ENCODE measurements around the gene ATXN7L1.

The ATXN7L1 gene

GRCh38 chr7:105778956-105779355 lies 97.4 kb downstream of the ATXN7L1 start:
- no peak for DNase-seq
- Histone ChIP-seq H3K36me3 (replicated peaks) (no peaks in the 10 kb centered on the region), H3K4me3 (ENCODE audit: low read depth, low read length) (no peak overlapping the region), H3K27me3 (replicated peaks) (no peaks in the 10 kb centered on the region), H3K27ac (no peak overlapping the region)
- TF ChIP-seq, protein P1, sequence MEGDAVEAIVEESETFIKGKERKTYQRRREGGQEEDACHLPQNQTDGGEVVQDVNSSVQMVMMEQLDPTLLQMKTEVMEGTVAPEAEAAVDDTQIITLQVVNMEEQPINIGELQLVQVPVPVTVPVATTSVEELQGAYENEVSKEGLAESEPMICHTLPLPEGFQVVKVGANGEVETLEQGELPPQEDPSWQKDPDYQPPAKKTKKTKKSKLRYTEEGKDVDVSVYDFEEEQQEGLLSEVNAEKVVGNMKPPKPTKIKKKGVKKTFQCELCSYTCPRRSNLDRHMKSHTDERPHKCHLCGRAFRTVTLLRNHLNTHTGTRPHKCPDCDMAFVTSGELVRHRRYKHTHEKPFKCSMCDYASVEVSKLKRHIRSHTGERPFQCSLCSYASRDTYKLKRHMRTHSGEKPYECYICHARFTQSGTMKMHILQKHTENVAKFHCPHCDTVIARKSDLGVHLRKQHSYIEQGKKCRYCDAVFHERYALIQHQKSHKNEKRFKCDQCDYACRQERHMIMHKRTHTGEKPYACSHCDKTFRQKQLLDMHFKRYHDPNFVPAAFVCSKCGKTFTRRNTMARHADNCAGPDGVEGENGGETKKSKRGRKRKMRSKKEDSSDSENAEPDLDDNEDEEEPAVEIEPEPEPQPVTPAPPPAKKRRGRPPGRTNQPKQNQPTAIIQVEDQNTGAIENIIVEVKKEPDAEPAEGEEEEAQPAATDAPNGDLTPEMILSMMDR (IDR thresholded peaks at IDR 0.05; ENCODE audit: low read depth, low read length, missing control alignments), result no peak
- in situ Hi-C loops (cut with HindIII; ENCODE audit: low pct_ligation_motif_present, low sequenced_read_pairs), result no loop called here

DNA sequence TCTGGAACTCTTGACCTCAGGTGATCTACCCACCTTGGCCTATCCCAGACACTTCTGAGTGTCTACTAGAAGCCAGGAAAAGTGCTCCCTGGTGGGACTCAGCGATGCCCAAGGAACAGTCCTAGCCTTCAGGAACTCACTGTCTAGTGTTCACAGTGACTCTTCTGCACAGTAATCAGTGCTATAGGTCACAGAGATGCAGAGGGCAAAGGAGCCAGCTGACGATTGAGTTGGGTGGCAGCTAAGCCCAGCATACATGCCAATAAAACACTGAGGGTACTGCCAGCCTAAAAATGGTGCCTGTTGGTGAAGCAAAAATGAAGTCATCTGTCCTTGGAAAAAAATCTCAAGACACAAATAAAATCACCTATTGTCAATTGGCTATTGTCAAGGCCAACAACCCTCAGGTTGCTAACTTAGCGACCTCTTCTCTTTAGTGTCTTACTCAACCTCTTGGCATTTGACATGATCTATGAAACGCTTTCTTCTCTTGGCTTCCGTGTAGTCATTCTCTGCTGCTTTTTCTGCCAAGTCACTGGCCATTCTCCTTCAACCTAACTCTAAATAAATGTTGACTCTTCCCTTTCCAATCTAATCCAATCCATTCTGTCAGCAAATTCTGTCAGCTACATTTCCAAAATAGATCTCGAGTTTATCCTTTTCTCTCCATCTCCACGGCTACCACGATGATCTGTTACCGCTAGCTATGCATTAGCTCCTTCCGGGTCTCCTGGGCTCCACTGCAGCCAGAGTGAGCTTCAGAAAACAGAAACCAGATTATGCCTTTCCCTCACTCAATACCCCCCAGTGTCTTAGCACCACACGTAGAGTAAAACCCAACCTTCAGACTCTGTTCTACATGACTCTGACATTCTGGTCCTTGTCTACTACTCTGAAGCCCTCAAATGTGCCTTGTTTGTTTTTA lies 99.2 kb downstream of the ATXN7L1 start:
- in situ Hi-C loops (cut with HindIII; ENCODE audit: low pct_ligation_motif_present, low sequenced_read_pairs), result no loop called here
- Histone ChIP-seq H3K27ac (no peak overlapping the region), H3K27me3 (replicated peaks) (no peaks in the 10 kb centered on the region), H3K36me3 (replicated peaks) (no peaks in the 10 kb centered on the region), H3K4me3 (ENCODE audit: low read depth, low read length) (no peak overlapping the region)
- TF ChIP-seq, protein P1 (IDR thresholded peaks at IDR 0.05; ENCODE audit: low read depth, low read length, missing control alignments), result no peak
- no peak for DNase-seq

DNA sequence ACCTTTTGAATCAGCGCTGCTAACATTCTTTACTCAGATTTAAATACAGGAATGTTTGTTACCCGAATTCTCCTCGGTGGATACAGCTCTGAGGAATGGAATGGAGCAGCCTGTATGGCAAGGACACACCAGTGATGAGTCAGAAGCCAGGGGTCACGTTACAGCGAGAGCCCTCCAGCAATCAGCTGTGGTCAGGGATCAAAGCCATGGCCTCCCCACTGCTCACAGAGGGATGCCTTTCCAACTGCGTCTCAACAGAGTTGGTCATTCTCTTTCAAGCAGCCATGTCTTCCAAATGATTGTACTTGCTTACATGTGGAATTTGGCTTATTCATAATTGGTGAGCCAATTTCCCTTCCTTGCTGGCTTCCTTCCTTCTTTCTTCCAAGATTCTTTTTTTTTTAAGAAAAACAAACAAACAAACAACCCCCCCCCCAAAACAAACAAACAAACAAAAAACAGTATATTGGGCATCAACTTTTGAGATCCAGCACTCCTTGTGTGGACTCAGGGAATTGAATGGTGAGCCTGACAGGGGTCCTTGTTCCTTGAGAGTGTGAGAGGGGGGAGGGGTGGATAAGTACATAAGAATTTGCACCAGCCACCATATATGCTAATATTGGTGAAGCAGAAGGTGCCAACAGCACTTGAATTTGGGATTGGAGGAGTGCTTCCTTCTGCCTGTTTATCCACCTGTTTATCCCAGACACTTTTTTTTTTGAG lies 100.2 kb downstream of the ATXN7L1 start:
- H3K27ac ChIP-seq, result peak overlapping the region; percentile 70
- no peaks in the 10 kb centered on the region for H3K27me3 ChIP-seq (replicated peaks)
- no peaks in the 10 kb centered on the region for H3K36me3 ChIP-seq (replicated peaks)
- H3K4me3 ChIP-seq (ENCODE audit: low read depth, low read length), result no peak overlapping the region
- peak; percentile 99 for DNase-seq
- in situ Hi-C loops (cut with HindIII; ENCODE audit: low pct_ligation_motif_present, low sequenced_read_pairs), result no loop called here
- TF ChIP-seq, protein P1 (IDR thresholded peaks at IDR 0.05; ENCODE audit: low read depth, low read length, missing control alignments), result no peak

- no peaks in the 10 kb centered on the region for H3K36me3 ChIP-seq (replicated peaks)
- no peaks in the 10 kb centered on the region for H3K27me3 ChIP-seq (replicated peaks)
- in situ Hi-C loops (cut with HindIII; ENCODE audit: low pct_ligation_motif_present, low sequenced_read_pairs), result no loop called here
These were observed 100.8 kb downstream of the ATXN7L1 start for GRCh38 chr7:105775580-105775979.

DNA sequence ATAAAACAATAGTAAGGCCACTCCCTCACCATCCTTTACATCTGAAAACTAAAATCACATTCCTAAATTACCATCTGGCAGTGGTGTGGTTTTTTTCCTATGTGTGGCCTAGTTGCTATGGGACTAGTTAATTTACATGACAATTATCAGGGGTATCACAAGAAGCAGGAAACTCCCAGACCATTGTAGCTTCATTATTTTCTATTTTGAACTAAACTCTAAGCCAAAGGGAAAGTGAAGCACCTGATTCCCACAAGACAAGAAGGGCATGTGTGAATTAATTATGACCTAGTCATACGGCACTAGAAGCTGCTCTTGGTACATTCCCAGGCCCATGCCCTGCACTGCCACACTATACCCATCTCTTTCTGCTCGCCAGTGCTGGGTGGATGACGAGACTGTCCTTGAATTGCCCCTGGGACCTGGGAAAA lies 103.4 kb downstream of the ATXN7L1 start:
- Histone ChIP-seq H3K4me3 (ENCODE audit: low read depth, low read length) (no peak overlapping the region), H3K27ac (no peak overlapping the region), H3K27me3 (replicated peaks) (no peaks in the 10 kb centered on the region), H3K36me3 (replicated peaks) (no peaks in the 10 kb centered on the region)
- DNase-seq, result no peak
- in situ Hi-C loops (cut with HindIII; ENCODE audit: low pct_ligation_motif_present, low sequenced_read_pairs), result loop anchor here (25.0 kb wide), 1 partner anchor 264 kb away; no protein-coding TSS in a partner anchor
- TF ChIP-seq, protein P1 (IDR thresholded peaks at IDR 0.05; ENCODE audit: low read depth, low read length, missing control alignments), result no peak

More at GRCh38 chr7:105775580-105775979, 100.8 kb downstream of the ATXN7L1 start:
- Histone ChIP-seq H3K4me3 (ENCODE audit: low read depth, low read length) (no peak overlapping the region), H3K27ac (peak overlapping the region; percentile 70)
- peak; percentile 36 for DNase-seq
- TF ChIP-seq, protein P1 (IDR thresholded peaks at IDR 0.05; ENCODE audit: low read depth, low read length, missing control alignments), result no peak
